ENCODE results near the gene ABHD3.
"Not testable (repeated sequence)": the region's sequence is repeated elsewhere in the genome, so short reads cannot be mapped to it uniquely, and the experiment has no call there.

DNA sequence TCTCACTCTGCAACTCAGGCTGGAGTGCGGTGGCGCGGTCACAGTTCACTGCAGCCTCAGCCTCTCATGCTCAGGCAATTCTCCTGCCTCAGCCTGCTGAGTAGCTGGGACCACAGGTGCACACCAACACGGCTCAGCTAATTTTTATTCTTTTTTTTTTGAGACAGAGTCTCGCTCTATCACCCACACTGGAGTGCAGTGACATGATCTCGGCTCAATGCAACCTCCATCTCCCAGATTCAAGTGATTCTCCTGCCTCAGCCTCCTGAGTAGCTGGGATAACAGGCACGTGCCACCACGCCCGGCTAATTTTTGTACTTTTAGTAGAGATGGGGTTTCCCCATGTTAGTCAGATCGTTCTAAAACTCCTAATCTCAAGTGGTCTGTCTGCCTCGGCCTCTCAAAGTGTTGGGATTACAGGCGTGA, 19.0 kb downstream of the ABHD3 start:
- TF ChIP-seq CTCF (optimal IDR thresholded peaks at IDR 0.05 in 1 of 3, IDR thresholded peaks at IDR 0.05 in 1 of 3, conservative IDR thresholded peaks at IDR 0.05 in 1 of 3; ENCODE audit: extremely low read depth in 1 of 3, insufficient read depth in 2 of 3, low read length in 3 of 3); EZH2 (IDR thresholded peaks at IDR 0.05; ENCODE audit: low read length): not testable (repeated sequence)
